ENCODE measurements around the gene NEUROD2. TPM values are rescaled to one million over a fixed set of nuclear protein-coding genes. Genes with fewer than 3 reads are reported as not detected.

The NEUROD2 gene
- total and polyA plus RNA-seq, 2 donors (not counting 3 experiments of a cell fraction or from before 2014, with no cell fraction given), result not detected

- Histone ChIP-seq H2AFZ (ENCODE audit: low read depth, low read length) (no peak overlapping the region), H3K27ac (ENCODE audit: insufficient read depth, low read depth, low read length) (no peak overlapping the region), H3K9me1 (replicated peaks; ENCODE audit: control insufficient read depth, extremely low read depth, insufficient read depth, low read length) (no peaks in the 10 kb centered on the region), H3K4me3 (replicated peaks in 1 of 3; ENCODE audit: insufficient read depth in 1 of 3, low read depth in 1 of 3, low read length in 3 of 3) (no peak overlapping the region), H3K4me2 (ENCODE audit: insufficient read depth, low read length) (no peak overlapping the region), H3K36me3 (ENCODE audit: control insufficient read depth in 2 of 2, extremely low read depth in 1 of 2, insufficient read depth in 2 of 2, low read length in 2 of 2) (no peaks in the 10 kb centered on the region), H3K9me3 (replicated peaks; ENCODE audit: control insufficient read depth, insufficient read depth, low read length) (no peaks in the 10 kb centered on the region), H3K4me1 (ENCODE audit: control insufficient read depth, extremely low read depth, insufficient read depth, low read length) (peaks cover 3% of the 10 kb centered on the region), H3K9ac (replicated peaks; ENCODE audit: extremely low read depth, insufficient read depth, low read length) (no peak overlapping the region), H3K27me3 (ENCODE audit: control insufficient read depth in 2 of 2, insufficient read depth in 2 of 2, low read length in 2 of 2) (peaks cover 8 to 10% of the 10 kb centered on the region in 2 experiments), H3K79me2 (ENCODE audit: control insufficient read depth, insufficient read depth, low read length) (no peaks in the 10 kb centered on the region), H4K20me1 (replicated peaks; ENCODE audit: control insufficient read depth, extremely low read depth, insufficient read depth, low read length) (no peaks in the 10 kb centered on the region)
- DNase-seq (ENCODE audit: low read depth, low spot score) (no peak), FAIRE-seq (no peak)
- ChIA-PET POLR2A (no interaction called here), CTCF (interaction anchor here (1.1 kb wide), 1 partner anchor 42 kb away, joined by 5 read pairs; no protein-coding TSS in a partner anchor)
- TF ChIP-seq EZH2 (IDR thresholded peaks at IDR 0.05; ENCODE audit: borderline replicate concordance, low read depth, low read length, severe bottlenecking) (no peak), POLR2AphosphoS5 (IDR thresholded peaks at IDR 0.05; ENCODE audit: insufficient read depth, low read depth, low read length) (no peak), GATA2 (IDR thresholded peaks at IDR 0.05; ENCODE audit: insufficient read depth, insufficient read length, low read depth, low read length) (no peak), JUN (IDR thresholded peaks at IDR 0.05; ENCODE audit: borderline replicate concordance, insufficient read depth, insufficient read length, low read depth) (no peak), FOS (IDR thresholded peaks at IDR 0.05; ENCODE audit: borderline replicate concordance, insufficient read depth, low read length) (no peak)
- BruUV-seq (replicated peaks), result no TSS peak
- dilution Hi-C loops (cut with MboI; ENCODE audit: extremely low pct_ligation_motif_present, low sequenced_read_pairs) (no loop called here), intact Hi-C loops (cut with micrococcal nuclease) (no loop called here)
These were observed 26.5 kb downstream of the NEUROD2 start for GRCh38 chr17:39581071-39581758.

- Histone ChIP-seq H3K79me2 (ENCODE audit: control insufficient read depth, insufficient read depth, low read length) (no peaks in the 10 kb centered on the region), H2AFZ (ENCODE audit: low read depth, low read length) (no peak overlapping the region), H3K27me3 (ENCODE audit: control insufficient read depth in 2 of 2, insufficient read depth in 2 of 2, low read length in 2 of 2) (peaks cover 8 to 10% of the 10 kb centered on the region in 2 experiments), H3K9ac (replicated peaks; ENCODE audit: extremely low read depth, insufficient read depth, low read length) (no peak overlapping the region), H3K4me2 (ENCODE audit: insufficient read depth, low read length) (no peak overlapping the region), H3K36me3 (ENCODE audit: control insufficient read depth in 2 of 2, extremely low read depth in 1 of 2, insufficient read depth in 2 of 2, low read length in 2 of 2) (no peaks in the 10 kb centered on the region), H3K4me3 (replicated peaks in 1 of 3; ENCODE audit: insufficient read depth in 1 of 3, low read depth in 1 of 3, low read length in 3 of 3) (no peak overlapping the region), H3K9me3 (replicated peaks; ENCODE audit: control insufficient read depth, insufficient read depth, low read length) (no peaks in the 10 kb centered on the region), H3K9me1 (replicated peaks; ENCODE audit: control insufficient read depth, extremely low read depth, insufficient read depth, low read length) (no peaks in the 10 kb centered on the region), H3K27ac (ENCODE audit: insufficient read depth, low read depth, low read length) (no peak overlapping the region), H4K20me1 (replicated peaks; ENCODE audit: control insufficient read depth, extremely low read depth, insufficient read depth, low read length) (no peaks in the 10 kb centered on the region), H3K4me1 (ENCODE audit: control insufficient read depth, extremely low read depth, insufficient read depth, low read length) (peaks cover 3% of the 10 kb centered on the region)
- TF ChIP-seq EZH2 (IDR thresholded peaks at IDR 0.05; ENCODE audit: borderline replicate concordance, low read depth, low read length, severe bottlenecking), result no peak
- no peak for TF ChIP-seq POLR2AphosphoS5 (IDR thresholded peaks at IDR 0.05; ENCODE audit: insufficient read depth, low read depth, low read length)
- no peak for TF ChIP-seq CTCF (IDR thresholded peaks at IDR 0.05; ENCODE audit: extremely low read depth in 1 of 2, insufficient read depth in 1 of 2, low read depth in 1 of 2, low read length in 2 of 2)
- TF ChIP-seq JUN (IDR thresholded peaks at IDR 0.05; ENCODE audit: borderline replicate concordance, insufficient read depth, insufficient read length, low read depth), result no peak
- no peak for TF ChIP-seq MAX (IDR thresholded peaks at IDR 0.05; ENCODE audit: insufficient read depth, insufficient read length)
- TF ChIP-seq POLR2A (IDR thresholded peaks at IDR 0.05; ENCODE audit: low read depth, low read length), result no peak
- TF ChIP-seq GATA2 (IDR thresholded peaks at IDR 0.05; ENCODE audit: insufficient read depth, insufficient read length, low read depth, low read length), result no peak
- TF ChIP-seq MYC (IDR thresholded peaks at IDR 0.05; ENCODE audit: low read depth, low read length), result no peak
- no peak for TF ChIP-seq FOS (IDR thresholded peaks at IDR 0.05; ENCODE audit: borderline replicate concordance, insufficient read depth, low read length)
- CTCF ChIA-PET, result interaction anchor here (1.1 to 3.4 kb wide), 3 partner anchors 32 to 43 kb away, joined by 5 to 23 read pairs (median 12); no protein-coding TSS in a partner anchor
- dilution Hi-C loops (cut with MboI; ENCODE audit: extremely low pct_ligation_motif_present, low sequenced_read_pairs) (no loop called here), intact Hi-C loops (cut with micrococcal nuclease) (no loop called here)
- BruUV-seq (replicated peaks), result no TSS peak
- no peak for FAIRE-seq
- no peak for DNase-seq (ENCODE audit: low read depth, low spot score)
- POLR2A ChIA-PET, result no interaction called here
These were observed 27.6 kb downstream of the NEUROD2 start for GRCh38 chr17:39580082-39580468.

Measured in endothelial cell of umbilical vein (primary cell).